KMS-11 (cell line): ENCODE data around the gene NHEJ1.

ENCODE experiments used
- H2AFZ ChIP-seq: fragments of 200-600 bp; sonication (generic); 2 replicates; pipeline ENCODE4 v1.6.1; 2016; ENCODE audit warnings: antibody characterized with exemption, mixed run types, low read depth
- H3K27ac ChIP-seq: fragments of 200-600 bp; sonication (generic); 2 replicates; pipeline ENCODE4 v1.6.1; 2016; ENCODE audit warnings: mild to moderate bottlenecking, mixed run types
- H3K27me3 ChIP-seq: fragments of 200-600 bp; sonication (generic); 2 replicates; pipeline ENCODE4 v1.6.1; 2017; ENCODE audit warnings: mild to moderate bottlenecking, low read depth, mixed run types, moderate library complexity; ENCODE audit not compliant: insufficient read depth
- H3K36me3 ChIP-seq: fragments of 200-600 bp; sonication (generic); 2 replicates; pipeline ENCODE4 v1.6.1; 2017; ENCODE audit warnings: mild to moderate bottlenecking, mixed run types; ENCODE audit not compliant: insufficient read depth
- H3K4me1 ChIP-seq: fragments of 200-600 bp; sonication (generic); 2 replicates; pipeline ENCODE4 v1.6.1; 2016; ENCODE audit warnings: mild to moderate bottlenecking, low read depth, mixed run types; ENCODE audit not compliant: poor library complexity, severe bottlenecking
- H3K4me2 ChIP-seq: fragments of 200-600 bp; sonication (generic); 2 replicates; pipeline ENCODE4 v1.7.0; 2016; ENCODE audit warnings: mild to moderate bottlenecking, mixed run types
- H3K4me3 ChIP-seq: fragments of 200-600 bp; sonication (generic); IDR thresholded peaks from 2 replicates; pipeline ENCODE4 v1.6.1; 2017; ENCODE audit warnings: low read depth, low read length, mixed read lengths; ENCODE audit not compliant: insufficient read depth
- H3K79me2 ChIP-seq: fragments of 200-600 bp; sonication (generic); 2 replicates; pipeline ENCODE4 v1.6.1; 2016; ENCODE audit warnings: low read depth, mixed run types; ENCODE audit not compliant: insufficient read depth
- H3K9ac ChIP-seq: fragments of 200-600 bp; sonication (generic); 2 replicates; pipeline ENCODE4 v1.6.1; 2016; ENCODE audit warnings: mild to moderate bottlenecking, mixed run types
- H4K20me1 ChIP-seq: fragments of 200-600 bp; sonication (generic); 2 replicates; pipeline ENCODE4 v1.6.1; 2016; ENCODE audit warnings: mild to moderate bottlenecking, mixed run types; ENCODE audit not compliant: insufficient read depth
- TF ChIP-seq, protein P1 (sequence below): fragments of 200-600 bp; sonication (generic); conservative IDR thresholded peaks from 2 replicates; pipeline ENCODE4 v1.6.1; 2017; ENCODE audit warnings: low read depth, mild to moderate bottlenecking, antibody characterized with exemption, low read length, moderate library complexity, mixed read lengths

NHEJ1 gene, protein sequence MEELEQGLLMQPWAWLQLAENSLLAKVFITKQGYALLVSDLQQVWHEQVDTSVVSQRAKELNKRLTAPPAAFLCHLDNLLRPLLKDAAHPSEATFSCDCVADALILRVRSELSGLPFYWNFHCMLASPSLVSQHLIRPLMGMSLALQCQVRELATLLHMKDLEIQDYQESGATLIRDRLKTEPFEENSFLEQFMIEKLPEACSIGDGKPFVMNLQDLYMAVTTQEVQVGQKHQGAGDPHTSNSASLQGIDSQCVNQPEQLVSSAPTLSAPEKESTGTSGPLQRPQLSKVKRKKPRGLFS

DNA sequence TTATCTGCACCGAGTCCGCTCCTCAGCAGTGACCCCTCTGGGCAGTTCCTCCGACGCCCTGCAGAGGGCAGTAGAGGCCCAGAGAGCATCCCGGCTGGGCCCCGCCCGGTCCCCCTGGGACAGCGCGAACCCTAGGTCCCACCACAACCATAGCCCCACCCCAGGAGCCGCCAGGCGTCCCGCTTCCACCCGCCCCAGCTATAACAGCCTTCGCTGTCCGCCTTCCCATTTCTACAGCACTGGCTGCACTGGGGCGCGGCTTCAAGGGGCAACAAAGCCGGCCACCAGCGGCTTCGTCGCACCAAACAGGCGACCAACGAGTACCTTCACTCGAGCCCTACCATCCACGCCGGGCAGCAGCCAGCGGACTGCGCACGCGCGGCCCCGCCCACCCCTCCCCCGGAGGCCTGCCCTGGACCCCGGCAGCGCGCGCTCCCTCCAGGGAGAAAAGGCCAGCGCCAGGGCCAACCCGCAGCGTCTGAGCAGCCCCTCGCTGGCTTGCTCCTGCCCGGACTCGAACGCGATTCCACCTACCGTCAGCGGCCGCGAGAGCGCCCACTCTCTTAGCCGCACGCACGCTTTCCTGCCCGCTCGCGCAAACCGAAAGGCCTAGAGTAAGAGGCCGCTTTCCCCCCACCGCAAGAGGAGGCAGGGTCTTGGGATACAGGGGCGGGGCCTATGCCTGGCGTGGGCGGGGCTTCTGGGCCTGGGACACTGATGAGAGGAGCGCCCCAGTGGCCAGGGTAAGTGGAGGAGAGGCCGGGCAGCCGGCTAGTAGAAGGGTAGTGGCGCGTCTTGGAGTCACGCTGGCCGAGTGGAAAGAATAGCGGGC lies at the start of gene NHEJ1:
Gene NHEJ1 (minus strand): TSS at position 630 of the 832 bp plus-strand sequence. CDS start 2,453 bp downstream, outside the sequence.
- TF ChIP-seq, protein P1, sequence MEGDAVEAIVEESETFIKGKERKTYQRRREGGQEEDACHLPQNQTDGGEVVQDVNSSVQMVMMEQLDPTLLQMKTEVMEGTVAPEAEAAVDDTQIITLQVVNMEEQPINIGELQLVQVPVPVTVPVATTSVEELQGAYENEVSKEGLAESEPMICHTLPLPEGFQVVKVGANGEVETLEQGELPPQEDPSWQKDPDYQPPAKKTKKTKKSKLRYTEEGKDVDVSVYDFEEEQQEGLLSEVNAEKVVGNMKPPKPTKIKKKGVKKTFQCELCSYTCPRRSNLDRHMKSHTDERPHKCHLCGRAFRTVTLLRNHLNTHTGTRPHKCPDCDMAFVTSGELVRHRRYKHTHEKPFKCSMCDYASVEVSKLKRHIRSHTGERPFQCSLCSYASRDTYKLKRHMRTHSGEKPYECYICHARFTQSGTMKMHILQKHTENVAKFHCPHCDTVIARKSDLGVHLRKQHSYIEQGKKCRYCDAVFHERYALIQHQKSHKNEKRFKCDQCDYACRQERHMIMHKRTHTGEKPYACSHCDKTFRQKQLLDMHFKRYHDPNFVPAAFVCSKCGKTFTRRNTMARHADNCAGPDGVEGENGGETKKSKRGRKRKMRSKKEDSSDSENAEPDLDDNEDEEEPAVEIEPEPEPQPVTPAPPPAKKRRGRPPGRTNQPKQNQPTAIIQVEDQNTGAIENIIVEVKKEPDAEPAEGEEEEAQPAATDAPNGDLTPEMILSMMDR = peak; percentile 91
- Histone ChIP-seq H3K36me3 (no peaks in the 10 kb centered on the region), H2AFZ (peak within 1 kb of the TSS; percentile 63), H3K79me2 (no peaks in the 10 kb centered on the region), H4K20me1 (no peaks in the 10 kb centered on the region), H3K4me1 (peaks cover 11% of the 10 kb centered on the region), H3K9ac (peak within 1 kb of the TSS; percentile 71; the same call in 1 of the 2 replicates), H3K27me3 (no peaks in the 10 kb centered on the region; the same call in 1 of the 2 replicates), H3K4me3 (no peak within 1 kb of the TSS), H3K4me2 (peak within 1 kb of the TSS; percentile 78), H3K27ac (peak within 1 kb of the TSS; percentile 77)

DNA sequence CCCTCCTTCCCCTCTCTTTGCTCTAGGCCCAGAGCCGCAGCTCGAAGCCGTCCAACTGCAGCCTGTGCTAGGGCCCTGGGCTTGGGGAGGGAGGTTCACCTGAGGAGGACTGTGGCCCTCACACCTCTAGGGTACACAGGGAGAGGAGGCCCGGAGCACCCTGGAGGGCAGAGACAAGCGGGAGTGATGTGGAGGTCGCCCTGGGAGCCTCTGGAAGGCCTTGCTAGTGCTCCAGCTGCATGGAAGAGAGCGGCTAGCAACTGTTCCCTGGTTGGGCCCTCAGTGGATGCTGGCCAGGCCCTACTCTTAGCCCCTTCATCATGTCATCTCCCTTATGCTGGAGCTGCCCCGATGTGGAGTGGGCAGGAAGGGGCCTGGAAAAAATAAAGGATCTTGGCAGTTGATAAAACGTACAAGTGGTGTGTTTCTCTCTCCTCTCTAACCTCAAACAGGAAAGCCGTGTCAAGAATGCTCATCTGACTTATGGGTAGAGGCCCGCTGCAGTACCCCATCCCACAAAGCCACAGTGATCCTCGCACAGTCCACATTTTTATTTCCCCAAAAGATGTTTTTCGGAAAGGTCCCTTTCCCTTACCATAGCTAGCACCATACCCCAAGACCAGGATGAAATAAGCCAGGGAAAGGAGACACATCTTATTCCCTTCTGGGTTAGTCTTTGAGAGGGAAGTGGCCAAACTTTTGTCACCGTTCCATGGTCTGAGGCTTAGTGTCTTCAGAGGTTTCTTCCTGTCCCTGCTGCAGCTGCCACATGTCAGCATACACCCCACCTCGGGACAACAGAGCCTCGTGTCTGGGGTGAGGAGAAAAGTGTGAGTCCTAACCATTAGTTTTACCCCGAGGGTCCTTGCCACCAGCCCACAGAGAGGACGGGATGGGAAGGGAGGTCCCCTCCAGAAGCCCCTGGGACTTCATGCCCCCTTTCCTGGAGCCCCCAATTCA lies 48.9 kb upstream of the NHEJ1 start:
- no peak overlapping the region for H3K4me2 ChIP-seq
- TF ChIP-seq, protein P1 = no peak
- no peak overlapping the region for H3K27ac ChIP-seq
- no peaks in the 10 kb centered on the region for H3K36me3 ChIP-seq
- H3K27me3 ChIP-seq = no peaks in the 10 kb centered on the region
- no peaks in the 10 kb centered on the region for H3K79me2 ChIP-seq
- peaks cover 18% of the 10 kb centered on the region for H3K4me1 ChIP-seq
- no peak overlapping the region for H2AFZ ChIP-seq
- H3K4me3 ChIP-seq = no peak overlapping the region
- H4K20me1 ChIP-seq = no peaks in the 10 kb centered on the region
- no peak overlapping the region for H3K9ac ChIP-seq

DNA sequence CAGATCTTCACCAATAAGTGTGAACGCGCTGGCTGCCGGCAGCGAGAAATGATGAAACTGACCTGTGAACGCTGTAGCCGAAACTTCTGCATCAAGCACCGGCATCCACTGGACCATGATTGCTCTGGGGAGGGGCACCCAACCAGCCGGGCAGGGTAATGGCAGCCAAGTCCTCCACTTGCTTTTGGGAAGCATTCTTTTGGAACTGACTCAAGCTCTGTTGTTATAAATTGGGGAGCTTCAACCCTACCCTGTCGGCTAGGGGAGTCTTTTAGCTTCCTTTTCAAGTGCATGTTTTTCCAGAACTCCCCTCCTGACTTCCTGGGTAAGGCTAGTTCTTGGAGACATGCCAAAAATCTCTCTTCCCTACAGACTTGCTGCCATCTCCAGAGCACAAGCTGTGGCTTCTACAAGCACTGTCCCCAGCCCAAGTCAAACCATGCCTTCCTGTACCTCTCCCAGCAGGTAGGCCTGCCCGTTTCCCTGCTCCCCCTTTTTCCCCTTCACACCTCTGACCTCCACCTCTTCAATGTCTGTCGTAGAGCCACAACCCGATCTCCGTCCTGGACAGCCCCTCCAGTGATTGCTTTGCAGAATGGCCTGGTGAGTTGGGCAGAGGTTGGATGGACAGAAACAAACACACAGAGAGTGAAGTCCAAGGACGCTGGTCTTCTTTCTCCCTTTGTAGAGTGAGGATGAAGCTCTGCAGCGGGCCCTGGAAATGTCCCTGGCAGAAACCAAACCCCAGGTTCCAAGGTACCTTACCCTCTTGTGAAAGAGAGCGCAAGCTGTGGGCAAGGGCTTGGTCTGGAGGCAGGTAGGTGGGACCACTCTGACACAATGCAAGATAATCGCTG lies 47.5 kb upstream of the NHEJ1 start:
- TF ChIP-seq, protein P1 = no peak
- Histone ChIP-seq H3K27me3 (no peaks in the 10 kb centered on the region), H3K4me3 (no peak overlapping the region), H3K79me2 (no peaks in the 10 kb centered on the region), H4K20me1 (no peaks in the 10 kb centered on the region), H3K36me3 (no peaks in the 10 kb centered on the region), H2AFZ (no peak overlapping the region), H3K9ac (no peak overlapping the region), H3K4me2 (peak overlapping the region; percentile 62; the same call in 1 of the 2 replicates), H3K4me1 (peaks cover 18% of the 10 kb centered on the region), H3K27ac (no peak overlapping the region)
